Measurements from ENCODE around the gene ATXN1.

The ATXN1 gene

DNA sequence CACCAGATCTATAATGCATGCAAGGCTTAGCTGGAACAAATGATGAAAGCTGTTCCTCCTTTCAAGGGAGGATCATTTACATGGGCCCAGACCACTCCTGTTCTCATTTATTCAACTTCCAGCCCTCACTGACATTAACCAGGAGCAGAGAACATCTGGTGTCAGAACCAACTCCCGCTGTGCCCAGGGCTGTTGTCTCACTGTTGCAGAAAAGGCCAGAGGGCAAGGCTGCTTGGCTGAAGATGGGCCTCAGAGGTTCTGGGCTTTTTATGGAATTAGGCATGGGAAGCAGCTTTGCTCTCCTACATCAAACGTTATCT is 358.7 kb downstream of the ATXN1 start:
- no peak overlapping the region for H2AFZ ChIP-seq (ENCODE audit: low read depth, low read length)
- no peak overlapping the region for H3K4me3 ChIP-seq (ENCODE audit: low read length)
- no peaks in the 10 kb centered on the region for H3K9me3 ChIP-seq (ENCODE audit: insufficient read depth, low read length)
- peaks cover 11% of the 10 kb centered on the region for H3K4me1 ChIP-seq (ENCODE audit: low read length)
- no peak overlapping the region for H3K27ac ChIP-seq (ENCODE audit: low read length)
- H3K36me3 ChIP-seq (replicated peaks; ENCODE audit: low read depth, low read length) = no peaks in the 10 kb centered on the region
- TF ChIP-seq, protein P1, sequence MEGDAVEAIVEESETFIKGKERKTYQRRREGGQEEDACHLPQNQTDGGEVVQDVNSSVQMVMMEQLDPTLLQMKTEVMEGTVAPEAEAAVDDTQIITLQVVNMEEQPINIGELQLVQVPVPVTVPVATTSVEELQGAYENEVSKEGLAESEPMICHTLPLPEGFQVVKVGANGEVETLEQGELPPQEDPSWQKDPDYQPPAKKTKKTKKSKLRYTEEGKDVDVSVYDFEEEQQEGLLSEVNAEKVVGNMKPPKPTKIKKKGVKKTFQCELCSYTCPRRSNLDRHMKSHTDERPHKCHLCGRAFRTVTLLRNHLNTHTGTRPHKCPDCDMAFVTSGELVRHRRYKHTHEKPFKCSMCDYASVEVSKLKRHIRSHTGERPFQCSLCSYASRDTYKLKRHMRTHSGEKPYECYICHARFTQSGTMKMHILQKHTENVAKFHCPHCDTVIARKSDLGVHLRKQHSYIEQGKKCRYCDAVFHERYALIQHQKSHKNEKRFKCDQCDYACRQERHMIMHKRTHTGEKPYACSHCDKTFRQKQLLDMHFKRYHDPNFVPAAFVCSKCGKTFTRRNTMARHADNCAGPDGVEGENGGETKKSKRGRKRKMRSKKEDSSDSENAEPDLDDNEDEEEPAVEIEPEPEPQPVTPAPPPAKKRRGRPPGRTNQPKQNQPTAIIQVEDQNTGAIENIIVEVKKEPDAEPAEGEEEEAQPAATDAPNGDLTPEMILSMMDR (IDR thresholded peaks at IDR 0.05; ENCODE audit: low read depth, low read length) = no peak
- TF ChIP-seq EZH2phosphoT487 (IDR thresholded peaks at IDR 0.05; ENCODE audit: low read depth) = no peak
- no peak overlapping the region for H3K9ac ChIP-seq (ENCODE audit: low read length)
- no peak overlapping the region for H3K4me2 ChIP-seq (ENCODE audit: low read length)
- no peaks in the 10 kb centered on the region for H3K79me2 ChIP-seq (ENCODE audit: low read length)
- H3K27me3 ChIP-seq (ENCODE audit: low read depth, low read length) = peaks cover 9% of the 10 kb centered on the region
- no peaks in the 10 kb centered on the region for H4K20me1 ChIP-seq (ENCODE audit: insufficient read depth, low read length)

DNA sequence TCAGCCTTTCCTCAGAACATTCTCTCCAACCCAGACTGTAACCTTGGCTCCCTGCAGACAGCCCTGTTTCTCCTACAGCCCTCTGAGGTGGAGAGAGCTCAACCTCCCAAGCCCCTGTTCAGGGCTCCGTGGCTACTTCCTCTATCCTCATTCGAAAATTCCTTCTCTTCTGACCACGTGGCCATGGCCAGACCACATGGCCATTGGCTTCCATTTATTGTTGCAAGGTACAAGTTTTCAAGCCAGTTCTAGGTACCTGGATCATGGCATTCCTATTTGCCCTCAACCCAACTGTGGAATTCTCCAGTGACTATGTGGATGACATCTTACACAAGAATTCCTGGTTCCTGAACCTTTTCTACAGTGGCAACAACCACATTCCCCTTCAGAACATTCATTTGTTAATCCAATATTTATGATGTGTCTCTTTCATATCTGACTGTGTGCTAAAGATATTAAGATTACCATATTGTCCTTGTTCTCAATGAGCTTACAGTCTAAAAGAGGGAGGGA is 361.0 kb downstream of the ATXN1 start:
- Histone ChIP-seq H3K27ac (ENCODE audit: low read length) (no peak overlapping the region), H3K4me3 (ENCODE audit: low read length) (no peak overlapping the region), H3K9me3 (ENCODE audit: insufficient read depth, low read length) (no peaks in the 10 kb centered on the region), H4K20me1 (ENCODE audit: insufficient read depth, low read length) (no peaks in the 10 kb centered on the region), H3K4me1 (ENCODE audit: low read length) (no peaks in the 10 kb centered on the region), H3K27me3 (ENCODE audit: low read depth, low read length) (peaks cover 3% of the 10 kb centered on the region; the same call in 1 of the 2 replicates), H3K36me3 (replicated peaks; ENCODE audit: low read depth, low read length) (no peaks in the 10 kb centered on the region), H3K4me2 (ENCODE audit: low read length) (no peak overlapping the region), H3K79me2 (ENCODE audit: low read length) (no peaks in the 10 kb centered on the region), H3K9ac (ENCODE audit: low read length) (no peak overlapping the region), H2AFZ (ENCODE audit: low read depth, low read length) (no peak overlapping the region)
- TF ChIP-seq, protein P1 (IDR thresholded peaks at IDR 0.05; ENCODE audit: low read depth, low read length) = no peak
- TF ChIP-seq EZH2phosphoT487 (IDR thresholded peaks at IDR 0.05; ENCODE audit: low read depth) = no peak

DNA sequence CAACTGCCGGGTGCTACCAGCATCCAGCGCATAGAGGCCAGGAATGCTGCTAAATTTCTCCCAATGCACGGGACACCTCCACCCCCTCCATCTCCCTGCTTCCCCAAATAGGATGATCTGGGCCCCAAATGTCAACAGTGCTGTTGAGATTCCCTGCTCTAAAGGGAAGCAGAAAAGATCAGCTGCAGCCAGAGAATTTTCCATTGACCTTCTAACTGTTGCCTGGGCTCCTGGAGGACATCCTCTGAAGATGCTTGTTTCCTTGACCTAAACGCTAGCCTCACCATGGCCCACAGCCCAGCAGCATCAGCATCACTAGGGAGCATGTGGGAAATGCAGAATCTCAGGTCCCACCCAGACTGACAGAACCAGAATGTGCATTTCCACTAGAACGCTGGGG is 361.6 kb downstream of the ATXN1 start:
- Histone ChIP-seq H3K79me2 (ENCODE audit: low read length) (no peaks in the 10 kb centered on the region), H3K4me1 (ENCODE audit: low read length) (no peaks in the 10 kb centered on the region), H4K20me1 (ENCODE audit: insufficient read depth, low read length) (no peaks in the 10 kb centered on the region), H3K4me2 (ENCODE audit: low read length) (no peak overlapping the region), H3K9ac (ENCODE audit: low read length) (no peak overlapping the region), H3K27ac (ENCODE audit: low read length) (no peak overlapping the region), H2AFZ (ENCODE audit: low read depth, low read length) (no peak overlapping the region), H3K4me3 (ENCODE audit: low read length) (no peak overlapping the region), H3K36me3 (replicated peaks; ENCODE audit: low read depth, low read length) (no peaks in the 10 kb centered on the region), H3K27me3 (ENCODE audit: low read depth, low read length) (peaks cover 3% of the 10 kb centered on the region; the same call in 1 of the 2 replicates), H3K9me3 (ENCODE audit: insufficient read depth, low read length) (no peaks in the 10 kb centered on the region)
- TF ChIP-seq, protein P1 (IDR thresholded peaks at IDR 0.05; ENCODE audit: low read depth, low read length) = no peak
- no peak for TF ChIP-seq EZH2phosphoT487 (IDR thresholded peaks at IDR 0.05; ENCODE audit: low read depth)

DNA sequence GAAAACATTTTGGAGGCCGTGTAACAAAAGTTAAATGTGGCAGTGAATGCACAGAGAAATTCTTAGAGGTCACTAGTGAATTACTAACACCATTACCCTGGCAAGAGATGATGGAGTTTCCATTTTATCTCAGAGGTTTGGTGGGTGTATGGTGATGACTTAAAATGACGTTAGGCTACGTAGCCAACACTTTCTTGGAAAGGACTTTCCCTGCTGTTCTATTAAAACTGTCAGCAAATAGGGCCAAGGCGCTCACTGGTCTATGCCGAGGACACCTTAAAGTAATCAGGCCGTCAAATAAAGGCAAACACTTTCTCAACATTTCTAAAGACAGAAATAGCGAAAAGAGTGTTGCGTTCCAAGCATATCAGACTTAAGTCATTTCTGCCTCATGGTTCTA is 362.1 kb downstream of the ATXN1 start:
- Histone ChIP-seq H3K27ac (ENCODE audit: low read length) (no peak overlapping the region), H3K9ac (ENCODE audit: low read length) (no peak overlapping the region)
- no peak for TF ChIP-seq EZH2phosphoT487 (IDR thresholded peaks at IDR 0.05; ENCODE audit: low read depth)
- TF ChIP-seq, protein P1 (IDR thresholded peaks at IDR 0.05; ENCODE audit: low read depth, low read length) = no peak

More for the DNA sequence above, 362.1 kb downstream of the ATXN1 start:
- Histone ChIP-seq H3K4me2 (ENCODE audit: low read length) (no peak overlapping the region), H3K4me3 (ENCODE audit: low read length) (no peak overlapping the region), H3K27me3 (ENCODE audit: low read depth, low read length) (peaks cover 3% of the 10 kb centered on the region; the same call in 1 of the 2 replicates), H3K79me2 (ENCODE audit: low read length) (no peaks in the 10 kb centered on the region), H2AFZ (ENCODE audit: low read depth, low read length) (no peak overlapping the region), H3K4me1 (ENCODE audit: low read length) (no peaks in the 10 kb centered on the region), H4K20me1 (ENCODE audit: insufficient read depth, low read length) (no peaks in the 10 kb centered on the region), H3K36me3 (replicated peaks; ENCODE audit: low read depth, low read length) (no peaks in the 10 kb centered on the region), H3K9me3 (ENCODE audit: insufficient read depth, low read length) (no peaks in the 10 kb centered on the region)
